ENCODE measurements around the gene TEX35. TPM values are rescaled to one million over a fixed set of nuclear protein-coding genes. Genes with fewer than 3 reads are reported as not detected.
"Not testable (repeated sequence)": the region's sequence is repeated elsewhere in the genome, so short reads cannot be mapped to it uniquely, and the experiment has no call there.

Gene TEX35
- total RNA-seq, 1 experiment from 2014 or later: not detected

GRCh38 chr1:178538192-178538916 is 25.4 kb downstream of the TEX35 start:
- Histone ChIP-seq H3K36me3 (no peaks in the 10 kb centered on the region), H3K9me3 (replicated peaks) (no peaks in the 10 kb centered on the region), H3K27me3 (no peaks in the 10 kb centered on the region), H3K4me1 (peaks cover 3% of the 10 kb centered on the region; the same call in 1 of the 2 replicates), H3K4me3 (peak overlapping the region; percentile 46), H3K27ac (no peak overlapping the region)
- DNase-seq: peak; percentile 17 to 39

- Histone ChIP-seq H3K4me3 (peak overlapping the region; percentile 46), H3K4me1 (peaks cover 3% of the 10 kb centered on the region; the same call in 1 of the 2 replicates), H3K27ac (no peak overlapping the region), H3K9me3 (replicated peaks) (no peaks in the 10 kb centered on the region), H3K27me3 (no peaks in the 10 kb centered on the region), H3K36me3 (no peaks in the 10 kb centered on the region)
- no peak for DNase-seq
These were observed 26.4 kb downstream of the TEX35 start for GRCh38 chr1:178539291-178539690.

GRCh38 chr1:178540204-178540603 is 27.3 kb downstream of the TEX35 start:
- no peak for DNase-seq
- Histone ChIP-seq H3K4me1 (peaks cover 3% of the 10 kb centered on the region; the same call in 1 of the 2 replicates), H3K27ac (no peak overlapping the region), H3K4me3 (no peak overlapping the region), H3K36me3 (no peaks in the 10 kb centered on the region), H3K9me3 (replicated peaks) (no peaks in the 10 kb centered on the region), H3K27me3 (no peaks in the 10 kb centered on the region)

- H3K4me1 ChIP-seq: peaks cover 3% of the 10 kb centered on the region; the same call in 1 of the 2 replicates
- H3K36me3 ChIP-seq: no peaks in the 10 kb centered on the region
- no peak overlapping the region for H3K4me3 ChIP-seq
- no peaks in the 10 kb centered on the region for H3K27me3 ChIP-seq
- no peaks in the 10 kb centered on the region for H3K9me3 ChIP-seq (replicated peaks)
- DNase-seq: peak in 1 of 2 experiments; percentile 33
- no peak overlapping the region for H3K27ac ChIP-seq
These were observed 27.7 kb downstream of the TEX35 start for GRCh38 chr1:178540646-178541045.

GRCh38 chr1:178541379-178541778 is 28.5 kb downstream of the TEX35 start:
- Histone ChIP-seq H3K27me3 (no peaks in the 10 kb centered on the region), H3K36me3 (no peaks in the 10 kb centered on the region), H3K9me3 (replicated peaks) (no peaks in the 10 kb centered on the region), H3K27ac (no peak overlapping the region), H3K4me1 (peaks cover 3% of the 10 kb centered on the region; the same call in 1 of the 2 replicates), H3K4me3 (no peak overlapping the region)
- DNase-seq: no peak

GRCh38 chr1:178541829-178542553 is 29.1 kb downstream of the TEX35 start:
- H3K4me3 ChIP-seq: peak overlapping the region; percentile 73
- DNase-seq: peak; percentile 44 to 56
- peaks cover 3% of the 10 kb centered on the region; the same call in 1 of the 2 replicates for H3K4me1 ChIP-seq
- peak overlapping the region; percentile 49; the same call in 1 of the 2 replicates for H3K27ac ChIP-seq
- no peaks in the 10 kb centered on the region for H3K36me3 ChIP-seq
- no peaks in the 10 kb centered on the region for H3K27me3 ChIP-seq
- no peaks in the 10 kb centered on the region for H3K9me3 ChIP-seq (replicated peaks)

- no peaks in the 10 kb centered on the region for H3K36me3 ChIP-seq
- H3K27ac ChIP-seq: peak overlapping the region; percentile 49
- peaks cover 3% of the 10 kb centered on the region; the same call in 1 of the 2 replicates for H3K4me1 ChIP-seq
- H3K9me3 ChIP-seq (replicated peaks): no peaks in the 10 kb centered on the region
- H3K4me3 ChIP-seq: peak overlapping the region; percentile 73
- DNase-seq: peak; percentile 79 to 90
- H3K27me3 ChIP-seq: no peaks in the 10 kb centered on the region
These were observed 29.8 kb downstream of the TEX35 start for GRCh38 chr1:178542554-178543289.

GRCh38 chr1:178543290-178543607 is 30.3 kb downstream of the TEX35 start:
- no peak for DNase-seq
- peak overlapping the region; percentile 73 for H3K4me3 ChIP-seq
- H3K27ac ChIP-seq: no peak overlapping the region; the same call in 1 of the 2 replicates
- peaks cover 3% of the 10 kb centered on the region; the same call in 1 of the 2 replicates for H3K4me1 ChIP-seq
- H3K36me3 ChIP-seq: no peaks in the 10 kb centered on the region
- H3K9me3 ChIP-seq (replicated peaks): no peaks in the 10 kb centered on the region
- H3K27me3 ChIP-seq: no peaks in the 10 kb centered on the region

GRCh38 chr1:178544531-178544930 is 31.6 kb downstream of the TEX35 start:
- H3K4me1 ChIP-seq: peaks cover 3% of the 10 kb centered on the region; the same call in 1 of the 2 replicates
- H3K4me3 ChIP-seq: no peak overlapping the region
- H3K27me3 ChIP-seq: no peaks in the 10 kb centered on the region
- H3K27ac ChIP-seq: no peak overlapping the region
- no peaks in the 10 kb centered on the region for H3K9me3 ChIP-seq (replicated peaks)
- DNase-seq: no peak
- H3K36me3 ChIP-seq: no peaks in the 10 kb centered on the region

GRCh38 chr1:178548108-178548507 is 35.2 kb downstream of the TEX35 start:
- Histone ChIP-seq H3K4me3 (no peak overlapping the region), H3K36me3 (no peaks in the 10 kb centered on the region), H3K4me1 (no peaks in the 10 kb centered on the region), H3K9me3 (replicated peaks) (no peaks in the 10 kb centered on the region), H3K27ac (no peak overlapping the region), H3K27me3 (no peaks in the 10 kb centered on the region)
- DNase-seq: no peak

GRCh38 chr1:178551307-178551706 is 38.4 kb downstream of the TEX35 start:
- Histone ChIP-seq H3K27ac (no peak overlapping the region), H3K4me3 (no peak overlapping the region), H3K36me3 (no peaks in the 10 kb centered on the region), H3K27me3 (no peaks in the 10 kb centered on the region), H3K4me1 (no peaks in the 10 kb centered on the region), H3K9me3 (replicated peaks) (no peaks in the 10 kb centered on the region)
- no peak for DNase-seq

- H3K9me3 ChIP-seq (replicated peaks): no peaks in the 10 kb centered on the region
- H3K4me3 ChIP-seq: no peak overlapping the region
- no peak overlapping the region for H3K27ac ChIP-seq
- no peaks in the 10 kb centered on the region for H3K27me3 ChIP-seq
- H3K36me3 ChIP-seq: no peaks in the 10 kb centered on the region
- H3K4me1 ChIP-seq: no peaks in the 10 kb centered on the region
- no peak for DNase-seq
These were observed 39.0 kb downstream of the TEX35 start for GRCh38 chr1:178551940-178552339.

GRCh38 chr1:178552856-178553255 is 39.9 kb downstream of the TEX35 start:
- H3K27ac ChIP-seq: no peak overlapping the region
- H3K4me3 ChIP-seq: no peak overlapping the region
- no peaks in the 10 kb centered on the region for H3K27me3 ChIP-seq
- H3K36me3 ChIP-seq: no peaks in the 10 kb centered on the region
- H3K4me1 ChIP-seq: no peaks in the 10 kb centered on the region
- DNase-seq: no peak
- H3K9me3 ChIP-seq (replicated peaks): no peaks in the 10 kb centered on the region

GRCh38 chr1:178554351-178554750 is 41.4 kb downstream of the TEX35 start:
- H3K27ac ChIP-seq; H3K27me3 ChIP-seq; H3K9me3 ChIP-seq (replicated peaks); H3K36me3 ChIP-seq; H3K4me1 ChIP-seq; DNase-seq; H3K4me3 ChIP-seq: not testable (repeated sequence)

GRCh38 chr1:178555613-178556012 is 42.7 kb downstream of the TEX35 start:
- not testable (repeated sequence) for H3K36me3 ChIP-seq; H3K4me1 ChIP-seq; DNase-seq; H3K27ac ChIP-seq; H3K27me3 ChIP-seq; H3K4me3 ChIP-seq; H3K9me3 ChIP-seq (replicated peaks)

Measured in SJCRH30 (cell line).